ENCODE data around the gene TAF6.

- TF ChIP-seq CTCF (IDR thresholded peaks at IDR 0.05; ENCODE audit: insufficient read depth, low read length, poor library complexity, severe bottlenecking) (no peak), EZH2phosphoT487 (conservative IDR thresholded peaks at IDR 0.05; ENCODE audit: low read length) (no peak)
Measured at GRCh38 chr7:100157069-100157333, 37.8 kb upstream of the TAF6 start.
